Measurements from ENCODE around the gene FNBP1.
"Not testable (repeated sequence)": the region's sequence is repeated elsewhere in the genome, so short reads cannot be mapped to it uniquely, and the experiment has no call there.

The FNBP1 gene

GRCh38 chr9:130043654-130044623 is 950 bp upstream of the FNBP1 start:
- no peak for DNase-seq

DNA sequence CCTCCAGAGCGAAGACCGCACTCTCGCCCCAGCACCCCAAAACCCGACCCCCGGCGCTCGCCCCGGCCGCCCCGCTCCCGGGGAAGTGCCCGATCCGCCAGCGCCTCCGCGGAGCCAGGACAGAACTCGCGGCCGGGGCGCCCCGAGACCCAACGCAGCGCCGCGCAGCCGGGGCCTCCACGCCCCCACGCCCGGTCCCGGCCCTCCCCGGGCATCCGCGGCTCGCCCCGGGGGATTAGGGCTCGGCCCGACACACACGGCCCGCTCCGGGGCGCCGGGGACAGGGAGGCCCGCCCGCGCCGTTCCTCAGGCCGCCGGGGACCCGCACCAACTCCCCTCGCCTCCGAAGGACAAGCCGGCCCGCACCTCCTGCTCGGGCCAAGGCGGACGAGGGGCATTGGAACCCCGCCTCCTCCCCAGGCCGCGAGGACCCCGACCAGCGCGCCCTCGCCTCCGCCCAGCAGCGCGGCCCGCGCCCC is 544 bp downstream of the FNBP1 start:
- DNase-seq, result no peak

DNA sequence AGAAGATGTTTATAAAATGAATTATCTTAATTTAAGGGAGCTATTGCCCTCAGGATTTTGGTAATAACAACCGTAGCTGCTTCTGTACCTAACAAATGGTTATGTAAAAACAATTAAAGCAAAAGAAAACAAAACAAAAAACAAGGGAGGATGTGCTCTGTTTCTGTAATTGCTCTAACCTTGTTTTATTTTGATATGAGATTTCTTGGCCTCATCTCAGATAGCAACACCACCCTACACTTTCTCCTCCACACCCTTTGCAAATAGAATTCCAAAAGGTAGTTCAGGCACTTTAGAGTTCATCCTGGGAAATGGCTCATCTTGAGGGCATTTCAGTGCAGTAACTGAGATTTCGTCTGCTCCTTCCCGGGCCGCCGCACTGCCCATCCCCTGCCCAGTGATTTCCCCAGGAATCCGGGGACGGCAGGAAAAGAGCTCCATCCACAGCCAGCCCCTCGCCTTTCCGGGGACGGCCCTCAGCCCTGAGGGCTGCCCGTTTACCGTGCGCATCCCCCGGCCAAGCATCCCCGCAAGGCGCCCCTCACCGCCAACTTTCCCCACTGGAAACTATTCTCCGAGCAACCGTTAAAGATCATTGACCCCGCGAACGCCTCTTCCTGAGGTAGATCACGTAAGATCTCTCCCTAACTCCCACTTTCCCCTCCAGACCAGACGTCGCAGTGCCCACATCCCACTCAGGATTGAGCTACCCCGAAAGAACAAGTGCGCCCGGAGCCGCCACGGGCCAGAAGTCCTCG is 1.2 kb downstream of the FNBP1 start:
- DNase-seq, result no peak

DNA sequence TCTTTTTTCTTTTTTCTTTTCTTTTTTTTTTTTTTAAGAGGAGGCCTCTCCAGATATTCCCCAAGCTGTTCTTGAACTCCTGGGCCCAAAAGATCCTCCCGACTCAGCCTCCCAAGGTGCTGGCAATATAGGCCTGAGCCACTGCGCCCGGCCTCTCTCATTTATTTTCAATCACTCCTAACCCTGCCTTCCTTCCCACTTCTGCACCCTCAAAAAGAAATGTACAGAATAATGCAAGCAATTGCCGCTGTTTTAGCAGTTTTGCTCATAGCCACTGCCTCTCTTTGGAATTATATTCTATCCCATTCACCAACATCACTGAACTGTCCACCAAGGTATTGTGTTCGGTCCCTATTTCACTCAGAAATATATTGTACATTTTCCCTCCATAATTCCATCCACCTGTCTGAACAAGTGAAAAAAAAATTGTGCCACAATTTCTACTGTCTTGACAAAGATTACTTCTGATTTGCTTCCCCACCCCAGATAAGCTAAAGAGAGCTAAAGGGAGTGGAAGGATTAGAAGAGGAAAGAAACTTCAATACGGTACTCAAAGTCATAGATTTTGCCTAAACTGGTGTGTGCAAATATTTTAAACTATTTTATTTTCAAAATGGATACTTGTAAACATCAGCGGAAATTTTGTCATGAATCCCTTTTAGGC is 1.9 kb downstream of the FNBP1 start:
- no peak for DNase-seq

GRCh38 chr9:130039528-130040147 is 3.4 kb downstream of the FNBP1 start:
- no peak for DNase-seq

DNA sequence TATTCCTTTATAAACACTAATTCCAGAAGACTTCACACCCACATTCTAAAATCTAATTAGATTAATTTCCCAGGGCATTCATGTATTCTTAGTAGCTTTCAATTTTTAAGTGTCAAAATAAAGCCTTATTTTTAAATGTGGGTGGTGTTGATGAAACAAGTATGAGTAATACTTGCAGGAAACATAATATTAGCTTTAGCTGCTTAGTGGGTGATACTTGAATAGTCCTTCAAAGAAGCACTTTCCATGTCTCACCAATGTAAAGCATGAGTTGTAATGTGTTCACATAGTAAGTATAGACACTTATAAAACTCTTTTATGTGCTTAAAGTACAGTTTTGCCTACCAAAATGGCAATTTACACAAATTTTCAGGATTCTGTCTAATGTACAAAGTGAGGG is 6.9 kb downstream of the FNBP1 start:
- DNase-seq, result no peak

DNA sequence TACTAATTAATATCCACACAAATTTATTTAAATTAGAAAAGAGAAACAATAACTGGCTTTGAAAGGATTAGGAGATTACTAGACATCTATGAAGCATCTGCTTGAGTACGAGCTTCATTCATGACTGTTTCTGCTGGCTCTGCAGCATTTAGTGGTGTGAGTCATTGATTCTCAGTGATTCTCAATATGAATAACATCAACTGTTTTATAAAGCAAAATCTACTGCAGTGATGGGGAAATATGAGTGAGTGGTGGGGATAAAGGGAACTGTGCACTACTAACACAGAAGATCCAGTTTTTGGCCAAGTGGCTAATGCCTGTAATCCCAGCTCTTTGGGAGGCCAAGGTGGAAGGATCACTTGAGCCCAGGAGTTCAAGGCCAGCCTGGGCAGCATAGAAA is 8.4 kb downstream of the FNBP1 start:
- no peak for DNase-seq

GRCh38 chr9:130030651-130031127 is 12.3 kb downstream of the FNBP1 start:
- no peak for DNase-seq

DNA sequence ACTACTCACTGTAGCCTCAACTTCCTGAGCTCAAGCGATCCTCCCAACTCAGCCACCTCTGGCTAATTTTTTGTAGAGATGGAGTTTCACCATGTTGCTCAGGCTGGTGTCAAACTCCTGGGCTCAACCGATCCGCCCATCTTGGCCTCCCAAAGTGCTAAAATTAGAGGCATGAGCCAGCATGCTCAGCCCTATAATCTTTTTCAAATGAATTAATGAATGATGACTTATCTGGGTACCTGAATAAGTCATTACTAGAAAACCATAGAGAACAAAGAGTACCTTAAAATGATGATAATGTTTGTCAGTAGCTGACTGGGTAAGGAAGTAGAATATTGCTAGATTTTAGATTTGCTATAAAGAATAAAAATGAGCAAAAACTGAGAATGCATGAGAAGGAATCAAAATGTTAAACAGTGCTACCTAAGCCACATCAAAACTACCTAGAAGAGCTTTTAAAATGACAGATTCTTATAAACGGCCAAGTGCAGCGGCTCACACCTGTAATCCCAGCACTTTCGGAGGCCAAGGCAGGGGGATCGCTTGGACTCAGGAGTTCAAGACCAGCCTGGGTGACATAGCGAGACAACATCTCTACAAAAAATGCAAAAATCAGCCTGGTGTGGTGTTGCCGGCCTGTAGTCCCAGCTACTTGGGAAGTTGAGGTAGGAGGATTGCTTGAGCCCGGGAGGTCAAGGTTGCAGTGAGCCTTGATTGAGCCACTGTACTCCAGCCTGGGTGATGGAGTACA is 13.6 kb downstream of the FNBP1 start:
- DNase-seq, result no peak

DNA sequence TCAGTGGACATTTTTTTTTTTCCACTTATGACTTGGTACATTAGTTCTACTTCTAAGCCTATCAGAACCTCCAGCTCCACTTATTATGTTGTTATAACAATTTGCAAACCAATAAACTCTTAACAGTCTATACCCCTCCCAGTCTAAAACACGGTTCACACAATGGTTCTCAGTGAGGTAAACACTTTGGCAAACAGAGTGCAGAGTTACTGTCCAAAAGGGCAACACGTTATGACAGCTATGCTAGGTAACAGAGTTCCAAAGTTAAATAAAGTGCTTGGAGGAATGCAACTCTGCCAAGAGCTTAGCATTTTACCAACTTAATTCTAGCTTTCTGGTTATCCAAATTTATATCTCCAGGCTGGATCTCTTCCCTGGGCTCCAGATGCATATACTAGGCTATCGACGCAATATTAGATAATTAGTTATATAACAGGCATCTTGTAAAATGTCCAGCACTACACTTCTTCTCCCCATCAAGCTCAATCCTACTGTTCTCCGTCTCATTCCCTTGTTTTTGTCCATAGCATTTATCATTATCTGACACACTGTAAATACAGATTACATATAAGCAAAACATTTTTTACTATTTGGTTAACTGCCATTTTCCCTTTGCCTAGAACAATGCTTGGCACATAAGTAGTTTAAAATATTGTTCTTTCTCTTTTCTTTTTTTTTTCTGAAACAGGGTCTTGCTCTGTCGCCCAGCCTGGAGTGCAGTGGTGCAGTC is 14.3 kb downstream of the FNBP1 start:
- no peak for DNase-seq

- DNase-seq, result no peak
Observed at GRCh38 chr9:130027533-130028365, 15.2 kb downstream of the FNBP1 start.

DNA sequence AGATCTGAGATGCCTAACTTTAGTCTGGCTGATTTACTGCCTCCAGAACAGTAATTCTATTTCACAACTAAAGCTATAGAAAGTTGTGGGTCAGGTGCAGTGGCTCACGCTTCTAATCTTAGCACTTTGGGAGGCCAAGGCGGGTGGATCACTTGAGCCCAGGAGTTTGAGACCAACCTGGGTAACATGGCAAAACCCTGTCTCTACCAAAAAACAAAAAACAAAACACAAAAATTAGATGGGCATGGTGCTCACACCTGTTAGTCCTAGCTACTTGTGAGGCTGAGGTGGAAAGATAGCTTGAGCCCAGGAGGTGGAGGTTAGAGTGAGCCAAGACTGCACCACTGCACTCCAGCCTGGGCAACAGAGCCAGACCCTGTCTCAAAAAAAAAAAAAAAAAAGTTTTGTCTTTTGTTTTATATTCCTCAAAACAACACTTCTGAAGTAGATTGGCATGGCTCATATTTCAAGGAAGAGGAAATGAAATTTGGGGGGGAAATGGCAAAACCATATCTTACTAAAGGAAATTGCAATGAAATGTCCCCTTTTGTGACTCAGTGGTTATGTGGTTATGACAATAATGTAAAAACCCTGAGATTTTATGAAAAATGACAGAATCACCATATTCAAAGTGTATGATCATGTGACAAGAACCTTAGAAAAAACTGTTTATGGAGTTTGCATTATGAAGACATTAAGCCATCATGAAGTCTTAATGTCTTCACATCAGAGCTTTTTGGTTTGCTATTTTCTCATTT is 16.2 kb downstream of the FNBP1 start:
- DNase-seq, result no peak

- DNase-seq, result no peak
Observed at GRCh38 chr9:130024597-130024994, 18.4 kb downstream of the FNBP1 start.

- no peak for DNase-seq
Observed at GRCh38 chr9:130023994-130024596, 18.9 kb downstream of the FNBP1 start.

- DNase-seq, result no peak
Observed at GRCh38 chr9:130023144-130023787, 19.7 kb downstream of the FNBP1 start.

GRCh38 chr9:130022566-130023143 is 20.3 kb downstream of the FNBP1 start:
- DNase-seq, result no peak

DNA sequence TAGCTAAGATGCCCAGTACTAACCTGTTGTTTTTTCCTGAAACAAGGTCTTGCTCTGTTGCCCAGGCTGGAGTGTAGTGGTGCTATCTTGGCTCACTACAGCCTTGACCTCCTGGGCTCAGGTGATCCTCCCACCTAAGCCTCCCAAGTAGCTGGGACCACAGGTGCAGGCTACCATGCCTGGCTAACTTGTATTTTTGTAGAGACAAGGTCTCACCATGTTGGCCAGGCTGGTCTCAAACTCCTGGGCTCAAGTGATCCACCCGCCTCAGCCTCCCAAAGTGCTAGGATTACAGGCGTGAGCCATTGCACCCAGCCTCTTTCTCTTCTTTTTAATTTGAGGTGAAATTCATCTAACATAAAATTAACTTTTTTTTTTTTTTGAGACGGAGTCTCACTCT is 21.1 kb downstream of the FNBP1 start:
- not testable (repeated sequence) for DNase-seq

DNA sequence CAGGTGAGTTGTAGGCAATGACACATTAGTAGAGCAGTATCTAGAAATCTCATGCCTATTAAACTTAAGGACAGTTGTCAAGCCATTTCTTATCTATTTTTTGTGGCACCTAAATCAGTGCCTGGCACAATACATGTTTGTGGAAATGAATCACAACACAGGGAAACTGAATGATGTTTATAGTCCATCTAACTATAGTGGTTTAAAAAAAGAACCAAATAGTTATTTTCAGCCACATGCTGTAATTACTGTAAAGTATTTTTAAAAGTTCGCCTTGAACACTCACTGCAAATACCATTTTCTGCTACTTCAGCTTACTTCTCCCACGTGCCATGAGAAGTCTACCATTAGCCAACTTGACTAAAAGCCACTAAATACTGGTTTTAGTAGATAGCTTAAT is 21.9 kb downstream of the FNBP1 start:
- no peak for DNase-seq
